Gastrocnemius medialis (tissue), 4 donors: Measurements from ENCODE around the gene SMO.

ENCODE experiments used
- CTCF ChIP-seq, 5 experiments: fragments of 450-650 bp in 3 of 5; fragments of 200-600 bp in 2 of 5; sonication (generic) in 2 of 5; IDR thresholded peaks in 4 of 5; conservative IDR thresholded peaks in 1 of 5; 1 replicate in 4 of 5; 2 replicates in 1 of 5; pipeline ENCODE4 v1.5.1; 2016 to 2019; ENCODE audit warnings: antibody characterized with exemption in 5 of 5, mild to moderate bottlenecking in 3 of 5, moderate library complexity in 3 of 5
- POLR2A ChIP-seq, 2 donors: fragments of 450-650 bp; IDR thresholded peaks; one replicate each; pipeline ENCODE4 v1.6.1; 2017; ENCODE audit warnings: antibody characterized with exemption in 2 of 2, mild to moderate bottlenecking in 2 of 2, moderate library complexity in 2 of 2

GRCh38 chr7:129228633-129229032 is 40.2 kb downstream of the SMO start:
- no peak for TF ChIP-seq CTCF (IDR thresholded peaks at IDR 0.05 in 4 of 5, conservative IDR thresholded peaks at IDR 0.05 in 1 of 5)
- TF ChIP-seq POLR2A (IDR thresholded peaks at IDR 0.05): no peak
